ENCODE measurements around the gene NADSYN1. TPM values are rescaled to one million over a fixed set of nuclear protein-coding genes. Genes with fewer than 3 reads are reported as not detected.

Gene NADSYN1
- total RNA-seq, 1 donor from 2014 or later: 48.0 TPM

GRCh38 chr11:71472357-71472885 lies 19.4 kb downstream of the NADSYN1 start:
- DNase-seq (ENCODE audit: low spot score): no peak

DNA sequence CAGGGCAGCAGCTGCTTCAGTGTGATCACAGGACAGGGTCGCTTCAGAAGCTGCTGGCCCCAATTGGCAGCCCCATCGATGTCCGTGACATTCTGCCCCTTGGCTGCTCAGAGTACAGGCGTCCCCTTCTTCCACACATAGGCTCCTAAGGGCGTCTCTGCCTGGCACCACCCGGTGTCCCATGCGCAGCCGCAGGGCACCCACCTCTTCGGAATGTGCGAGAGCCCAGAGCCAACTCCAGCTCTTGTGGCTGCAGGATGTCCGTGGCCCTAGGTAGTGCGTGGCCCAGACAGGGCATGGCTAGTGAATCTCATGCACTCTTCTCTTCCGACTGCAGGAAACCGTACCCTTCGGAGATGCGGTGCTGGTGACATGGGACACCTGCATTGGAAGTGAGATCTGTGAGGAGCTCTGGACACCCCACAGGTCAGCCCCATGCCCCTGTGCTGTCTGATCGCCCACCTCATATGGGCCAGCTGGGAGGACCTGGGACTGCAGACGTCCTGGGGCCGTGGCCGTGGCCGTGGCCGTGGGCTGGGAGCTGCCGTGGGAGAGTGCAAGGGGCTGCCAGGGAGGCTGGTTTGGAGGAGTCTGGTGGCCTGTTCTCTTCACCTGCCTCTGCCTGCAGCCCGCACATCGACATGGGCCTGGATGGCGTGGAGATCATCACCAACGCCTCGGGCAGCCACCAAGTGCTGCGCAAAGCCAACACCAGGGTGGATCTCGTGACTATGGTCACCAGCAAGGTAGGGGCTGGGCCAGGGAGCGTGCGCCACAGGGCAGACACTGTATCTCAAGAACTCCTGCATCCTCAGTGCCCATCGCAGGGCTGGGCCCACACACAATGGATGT lies 20.2 kb downstream of the NADSYN1 start:
- no peak for DNase-seq (ENCODE audit: low spot score)

- no peak for DNase-seq (ENCODE audit: low spot score)
These were observed 20.7 kb downstream of the NADSYN1 start for GRCh38 chr11:71473793-71474080.

DNA sequence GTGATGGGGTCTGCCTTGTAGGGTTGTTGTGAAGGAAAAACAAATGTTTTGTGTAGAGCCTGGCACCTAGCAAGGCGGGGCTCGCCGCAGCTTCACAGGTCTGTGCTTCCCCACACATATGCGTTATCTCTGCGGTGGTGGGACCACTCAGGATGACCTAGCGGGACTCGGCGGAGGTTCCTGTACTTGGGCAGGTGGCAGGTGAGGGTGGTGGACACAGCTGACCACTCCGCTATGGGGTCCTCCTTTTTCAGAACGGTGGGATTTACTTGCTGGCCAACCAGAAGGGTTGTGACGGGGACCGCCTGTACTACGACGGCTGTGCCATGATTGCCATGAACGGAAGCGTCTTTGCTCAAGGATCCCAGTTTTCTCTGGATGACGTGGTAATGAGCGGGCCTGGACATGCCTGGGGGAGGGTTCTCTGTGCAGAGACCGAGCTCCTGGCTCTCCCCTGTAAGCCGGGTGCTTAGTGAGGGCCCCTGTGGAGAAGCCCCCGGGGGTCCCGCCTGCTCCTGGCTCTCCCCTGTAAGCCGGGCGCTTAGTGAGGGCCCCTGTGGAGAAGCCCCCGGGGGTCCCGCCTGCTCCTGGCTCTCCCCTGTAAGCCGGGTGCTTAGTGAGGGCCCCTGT lies 21.3 kb downstream of the NADSYN1 start:
- no peak for DNase-seq (ENCODE audit: low spot score)

- no peak for DNase-seq (ENCODE audit: low spot score)
These were observed 21.9 kb downstream of the NADSYN1 start for GRCh38 chr11:71474771-71475483.

DNA sequence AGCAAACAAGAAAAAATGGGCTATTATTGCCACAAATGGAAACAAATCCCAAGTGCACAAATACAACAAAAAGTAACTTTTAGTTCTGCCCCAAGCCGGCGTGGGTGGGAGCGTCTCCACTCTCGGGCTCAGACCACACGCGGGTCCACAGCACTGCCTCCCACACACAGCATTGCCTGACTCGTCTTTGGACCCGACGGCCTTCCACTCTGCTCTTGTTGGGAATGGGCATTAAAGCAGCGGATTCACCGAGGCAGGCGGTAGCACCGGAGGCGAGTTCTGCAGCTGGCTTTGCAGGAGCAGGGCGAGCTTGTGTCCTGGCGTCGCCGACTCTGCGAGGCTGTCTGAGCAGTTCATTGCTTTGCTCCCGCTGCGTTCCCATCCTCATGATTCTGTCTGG lies 23.0 kb downstream of the NADSYN1 start:
- no peak for DNase-seq (ENCODE audit: low spot score)

DNA sequence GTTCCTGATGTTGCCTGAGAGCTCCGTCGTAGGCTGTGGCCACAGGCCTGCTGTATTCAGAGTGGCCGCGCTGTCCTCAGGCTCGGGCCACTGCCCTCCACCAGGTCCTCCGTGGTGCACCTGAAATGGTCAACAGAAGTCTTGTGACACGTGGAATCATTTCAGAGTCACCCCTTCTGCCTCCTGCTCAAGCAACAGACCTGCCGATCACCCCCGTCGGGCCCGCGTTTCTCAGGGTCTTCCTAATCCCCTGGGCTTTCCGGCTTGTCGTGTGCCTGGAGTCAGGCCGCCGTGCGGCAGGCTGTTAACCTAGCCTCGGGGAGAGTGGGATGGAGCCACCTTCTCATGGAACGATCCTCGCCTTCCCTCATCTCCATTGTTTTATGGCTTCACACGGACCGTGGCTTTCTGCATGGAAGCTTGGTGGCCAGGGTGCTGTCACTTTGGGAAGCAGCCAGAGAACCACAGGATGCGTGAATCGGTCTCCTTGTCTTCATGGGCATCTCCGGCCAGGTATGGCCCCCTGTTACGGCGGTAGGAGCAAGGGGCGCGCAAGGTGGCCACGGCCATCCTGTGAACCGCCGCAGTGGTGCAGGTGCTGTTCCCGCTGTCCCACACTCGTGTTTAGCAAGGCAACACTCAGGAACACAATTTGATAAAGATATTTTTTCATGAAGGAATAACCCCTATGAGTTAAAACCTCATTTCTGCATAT lies 24.1 kb downstream of the NADSYN1 start:
- no peak for DNase-seq (ENCODE audit: low spot score)

GRCh38 chr11:71477641-71478527 lies 24.9 kb downstream of the NADSYN1 start:
- DNase-seq (ENCODE audit: low spot score): no peak

DNA sequence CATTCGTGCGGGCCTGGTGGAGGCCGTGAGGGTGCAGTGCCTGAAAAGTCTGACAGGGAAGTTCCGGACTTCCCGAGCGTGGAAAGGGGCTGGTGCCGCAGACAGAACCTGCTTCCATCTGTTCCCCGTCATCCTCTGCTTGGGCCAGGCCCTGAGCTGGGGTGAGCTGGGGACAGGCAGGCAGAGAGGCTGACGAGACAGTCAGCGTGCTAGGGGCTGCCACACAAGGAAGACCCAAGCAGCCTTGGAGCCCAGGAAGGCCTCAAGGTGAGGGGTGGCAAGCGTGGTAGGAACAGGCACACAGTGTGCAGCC lies 25.5 kb downstream of the NADSYN1 start:
- no peak for DNase-seq (ENCODE audit: low spot score)

DNA sequence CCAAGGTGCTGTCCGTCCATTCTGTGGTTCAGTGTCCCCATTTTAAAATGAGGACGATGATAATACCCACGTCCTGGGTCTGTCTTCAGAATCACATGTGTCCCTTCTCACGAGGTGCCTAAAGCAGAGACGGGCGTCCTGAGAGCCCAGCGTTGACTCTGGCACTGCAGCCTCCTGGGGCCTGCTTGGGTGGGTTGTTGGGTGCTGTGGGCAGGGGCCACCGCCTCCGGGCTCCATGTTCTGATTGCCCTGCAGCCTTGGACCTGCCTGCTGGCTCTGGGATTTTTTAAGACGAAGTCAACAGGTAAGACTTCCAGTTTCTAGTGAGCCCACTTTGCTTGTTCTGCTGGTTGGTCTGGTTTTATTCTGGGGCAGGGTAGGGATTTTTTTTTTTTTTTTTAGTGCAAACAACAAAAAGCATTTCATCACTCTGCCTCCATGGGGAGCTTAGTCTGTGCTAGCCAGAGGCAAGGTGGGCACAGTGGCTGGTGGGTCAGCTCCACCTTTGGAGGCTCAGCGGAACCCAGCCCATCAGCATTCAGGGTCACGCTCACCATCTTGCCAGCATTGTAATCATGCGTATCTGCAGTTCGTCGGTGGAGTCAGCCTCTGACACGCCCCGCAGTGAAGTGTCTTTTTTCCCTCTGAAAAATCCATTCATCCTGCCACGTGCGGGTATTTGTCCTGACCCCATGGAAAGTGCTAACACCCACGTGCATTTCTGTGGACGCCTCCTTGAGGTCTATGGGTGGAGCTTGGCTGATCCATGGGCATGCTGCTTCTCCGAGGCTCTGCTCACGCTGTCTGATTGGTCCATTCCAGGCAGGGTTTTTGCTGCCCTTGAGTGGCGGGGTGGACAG lies 28.3 kb downstream of the NADSYN1 start:
- no peak for DNase-seq (ENCODE audit: low spot score)

DNA sequence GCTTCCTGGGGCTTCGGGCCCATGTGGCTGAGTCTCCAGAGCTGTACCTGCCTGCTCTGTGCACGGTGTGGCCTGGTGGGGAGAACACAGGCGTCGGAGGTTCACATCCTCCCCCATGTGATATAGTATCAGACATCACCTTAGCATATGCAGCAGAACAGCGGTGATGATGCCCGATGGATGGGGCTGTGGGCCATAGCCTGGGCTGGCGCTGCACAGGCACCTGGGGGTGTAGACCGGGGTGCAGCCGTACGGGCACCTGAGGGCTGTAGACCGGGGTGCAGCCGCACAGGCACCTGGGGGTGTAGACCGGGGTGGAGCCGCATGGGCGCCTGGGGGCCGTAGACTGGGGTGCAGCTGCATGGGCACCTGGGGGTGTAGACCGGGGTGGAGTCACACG lies 29.2 kb downstream of the NADSYN1 start:
- no peak for DNase-seq (ENCODE audit: low spot score)

DNA sequence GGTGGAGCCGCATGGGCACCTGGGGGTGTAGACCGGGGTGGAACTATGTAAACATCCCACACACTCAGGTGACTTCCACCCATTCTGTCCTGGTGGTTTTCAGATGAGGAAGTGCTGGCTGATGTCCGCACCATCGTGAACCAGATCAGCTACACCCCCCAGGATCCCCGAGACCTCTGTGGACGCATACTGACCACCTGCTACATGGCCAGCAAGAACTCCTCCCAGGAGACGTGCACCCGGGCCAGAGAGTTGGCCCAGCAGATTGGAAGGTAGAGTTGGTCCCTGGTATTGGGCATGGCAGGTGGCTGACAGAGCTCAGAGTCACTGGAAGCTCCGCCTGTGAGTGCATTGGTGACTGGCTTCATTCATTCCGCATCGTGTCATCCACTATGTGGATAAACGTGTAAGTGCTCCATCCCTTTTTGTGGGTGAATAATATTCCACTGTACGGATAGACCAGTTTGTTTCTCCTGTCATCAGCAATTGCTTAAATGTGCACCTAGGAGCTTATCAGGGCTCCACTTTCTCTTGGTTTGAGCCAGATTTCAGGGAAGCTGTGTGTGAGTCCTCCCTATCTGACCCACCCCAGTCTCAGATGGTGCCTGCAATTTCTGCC lies 29.9 kb downstream of the NADSYN1 start:
- no peak for DNase-seq (ENCODE audit: low spot score)

GRCh38 chr11:71483692-71484091 lies 30.7 kb downstream of the NADSYN1 start:
- peak; percentile 8 for DNase-seq (ENCODE audit: low spot score)

- DNase-seq (ENCODE audit: low spot score): peak; percentile 76
These were observed 31.5 kb downstream of the NADSYN1 start for GRCh38 chr11:71484248-71485062.

GRCh38 chr11:71485063-71485399 lies 32.0 kb downstream of the NADSYN1 start:
- peak; percentile 49 for DNase-seq (ENCODE audit: low spot score)

- peak; percentile 55 for DNase-seq (ENCODE audit: low spot score)
These were observed 32.5 kb downstream of the NADSYN1 start for GRCh38 chr11:71485466-71485865.

DNA sequence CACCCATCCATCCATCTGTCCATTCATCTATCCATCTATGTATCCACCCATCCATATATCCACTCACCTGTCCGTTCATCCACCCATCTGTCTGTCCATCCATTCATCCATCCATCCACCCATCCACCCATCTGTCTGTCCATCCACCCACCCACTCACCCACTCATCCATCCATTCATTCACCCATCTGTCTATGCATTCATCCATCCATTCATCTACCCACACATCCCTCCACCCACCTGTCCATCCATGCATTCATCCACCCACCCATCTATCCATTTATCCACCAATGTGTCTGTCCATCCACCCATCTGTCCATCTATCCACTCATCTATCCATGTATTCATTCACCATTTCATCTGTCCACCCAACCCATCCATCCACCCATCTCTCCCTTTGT lies 33.3 kb downstream of the NADSYN1 start:
- DNase-seq (ENCODE audit: low spot score): peak; percentile 39

- DNase-seq (ENCODE audit: low spot score): peak; percentile 59
These were observed 35.8 kb downstream of the NADSYN1 start for GRCh38 chr11:71488681-71489270.

Measured in mesenteric fat pad (tissue), 1 donor.